Loucy (cell line): ENCODE results near the gene TRRAP.

ENCODE experiments used
- CTCF ChIP-seq: fragments of 200-600 bp; sonication (generic); conservative IDR thresholded peaks from 2 replicates; pipeline ENCODE4 v1.5.1; 2014; ENCODE audit warnings: mild to moderate bottlenecking, antibody characterized with exemption, low read length
- EZH2phosphoT487 ChIP-seq: fragments of 200-600 bp; IDR thresholded peaks from 2 replicates; pipeline ENCODE4 v1.6.1; 2018; ENCODE audit warnings: antibody characterized with exemption, mild to moderate bottlenecking, moderate library complexity, borderline replicate concordance

GRCh38 chr7:98958968-98959367 lies 80.6 kb downstream of the TRRAP start:
- TF ChIP-seq CTCF = no peak
- no peak for TF ChIP-seq EZH2phosphoT487
